Activated effector memory CD4-positive, alpha-beta T cell treated with anti-CD3 and anti-CD28 coated beads, Interleukin-2, amount 50 U/mL, for 16 hours (primary cell): ENCODE measurements around the gene MGME1.
A peak's percentile ranks its signal among the peaks of the same experiment; 100 is the strongest.

Source experiments
- DNase-seq: peaks from one replicate; pipeline ENCODE4 v3.0.0-alpha.2; 2020

Gene MGME1

GRCh38 chr20:17960927-17961586 lies 7.8 kb upstream of the MGME1 start:
- no peak for DNase-seq

- DNase-seq: no peak
Observed at GRCh38 chr20:17961587-17961940, 7.3 kb upstream of the MGME1 start.

GRCh38 chr20:17963114-17963897 lies 5.5 kb upstream of the MGME1 start:
- DNase-seq: no peak

GRCh38 chr20:17964073-17964472 lies 4.7 kb upstream of the MGME1 start:
- DNase-seq: no peak

GRCh38 chr20:17964632-17965031 lies 4.2 kb upstream of the MGME1 start:
- no peak for DNase-seq

GRCh38 chr20:17965042-17965697 lies 3.6 kb upstream of the MGME1 start:
- no peak for DNase-seq

- no peak for DNase-seq
Observed at GRCh38 chr20:17966432-17967310, 2.1 kb upstream of the MGME1 start.

GRCh38 chr20:17967521-17968365 lies 1.1 kb upstream of the MGME1 start:
- DNase-seq: no peak

- DNase-seq: no peak
Observed at GRCh38 chr20:17969278-17969883, 563 bp downstream of the MGME1 start.

GRCh38 chr20:17969884-17970409 lies 1.1 kb downstream of the MGME1 start:
- peak; percentile 73 for DNase-seq

- DNase-seq: no peak
Observed at GRCh38 chr20:17971300-17972013, 2.6 kb downstream of the MGME1 start.

- no peak for DNase-seq
Observed at GRCh38 chr20:17972121-17972520, 3.3 kb downstream of the MGME1 start.

GRCh38 chr20:17976305-17976704 lies 7.5 kb downstream of the MGME1 start:
- no peak for DNase-seq

- DNase-seq: no peak
Observed at GRCh38 chr20:17985388-17986018, 16.7 kb downstream of the MGME1 start.

GRCh38 chr20:17987988-17988387 lies 19.2 kb downstream of the MGME1 start:
- DNase-seq: no peak

- no peak for DNase-seq
Observed at GRCh38 chr20:17990278-17990972, 21.6 kb downstream of the MGME1 start.

GRCh38 chr20:17992224-17992637 lies 23.4 kb downstream of the MGME1 start:
- peak; percentile 69 for DNase-seq

GRCh38 chr20:17992847-17993513 lies 24.2 kb downstream of the MGME1 start:
- DNase-seq: no peak

GRCh38 chr20:17993546-17993945 lies 24.7 kb downstream of the MGME1 start:
- DNase-seq: no peak
